Measurements from ENCODE around the gene PPIA. TPM values are rescaled to one million over a fixed set of nuclear protein-coding genes. Genes with fewer than 3 reads are reported as not detected.

PPIA gene
- polyA plus RNA-seq, 2 of the 4 experiments (the other 2 are of a cell fraction): 5,366 to 6,488 TPM

- no peaks in the 10 kb centered on the region for H3K9me3 ChIP-seq
- H3K4me2 ChIP-seq: no peak overlapping the region
- 84% methylated on average over 5 of the region's 5 CpGs for WGBS (ENCODE audit: missing lambda C conversion rate)
- H3K4me1 ChIP-seq: peaks cover 14% of the 10 kb centered on the region
- FAIRE-seq (no peak), ATAC-seq (peak; percentile 58 to 65; a peak in 5 of 6 replicates), DNase-seq (ENCODE audit: low read depth in 1 of 2, low spot score in 1 of 2) (no peak)
- no peak overlapping the region for H3K4me3 ChIP-seq
- H3K27ac ChIP-seq: no peak overlapping the region
- POLR2A ChIA-PET: interaction anchor here (1.6 kb wide), 1 partner anchor 200 kb away, joined by 5 read pairs; the partner anchor contains the start of gene OGDH
- CTCF ChIA-PET: interaction anchor here (1.0 kb wide), 1 partner anchor 117 kb away, joined by 3 read pairs; no protein-coding TSS in a partner anchor
- TF ChIP-seq HES2 (IDR thresholded peaks at IDR 0.05) (no peak), FOXS1 (CRISPR knock-in tag; IDR thresholded peaks at IDR 0.05) (no peak), ZSCAN20 (CRISPR knock-in tag; IDR thresholded peaks at IDR 0.05) (no peak), EP300 (IDR thresholded peaks at IDR 0.05) (no peak), RFX5 (IDR thresholded peaks at IDR 0.05) (no peak), MAFK (IDR thresholded peaks at IDR 0.05; ENCODE audit: partially characterized antibody) (no peak), SMC3 (IDR thresholded peaks at IDR 0.05) (no peak), ESRRA (IDR thresholded peaks at IDR 0.05; ENCODE audit: borderline replicate concordance, low read length) (no peak), HMGXB4 (CRISPR knock-in tag; IDR thresholded peaks at IDR 0.05; ENCODE audit: borderline replicate concordance) (no peak), PBX3 (IDR thresholded peaks at IDR 0.05) (no peak), EHF (CRISPR knock-in tag; IDR thresholded peaks at IDR 0.05) (no peak), TFCP2L1 (CRISPR knock-in tag; IDR thresholded peaks at IDR 0.05) (no peak), CBX8 (IDR thresholded peaks at IDR 0.05) (no peak), HOXB13 (CRISPR knock-in tag; IDR thresholded peaks at IDR 0.05; ENCODE audit: low read depth) (no peak), JUN (IDR thresholded peaks at IDR 0.05) (no peak), TP53 (CRISPR knock-in tag; IDR thresholded peaks at IDR 0.05) (no peak), RNF2 (IDR thresholded peaks at IDR 0.05; ENCODE audit: borderline replicate concordance, low read depth) (no peak), USF2 (IDR thresholded peaks at IDR 0.05) (no peak), PHF8 (IDR thresholded peaks at IDR 0.05; ENCODE audit: borderline replicate concordance, low read depth) (no peak)
These were observed 9.5 kb downstream of the PPIA start for GRCh38 chr7:44805950-44806349.

- DNase-seq (ENCODE audit: low read depth in 1 of 2, low spot score in 1 of 2) (peak in 1 of 2 experiments; percentile 42), ATAC-seq (peak; percentile 35 to 68), FAIRE-seq (no peak)
- Histone ChIP-seq H3K4me3 (no peak overlapping the region), H3K27ac (no peak overlapping the region), H3K4me2 (no peak overlapping the region), H3K9me3 (no peaks in the 10 kb centered on the region), H3K4me1 (peaks cover 20% of the 10 kb centered on the region)
- POLR2A ChIA-PET: no interaction called here
- TF ChIP-seq ELK1 (IDR thresholded peaks at IDR 0.05; ENCODE audit: low read depth, low read length): no peak
- TF ChIP-seq HOXA7 (CRISPR knock-in tag; IDR thresholded peaks at IDR 0.05): no peak
- no peak for TF ChIP-seq BCL3 (IDR thresholded peaks at IDR 0.05)
- no peak for TF ChIP-seq USF2 (IDR thresholded peaks at IDR 0.05)
- TF ChIP-seq ZNF302 (CRISPR knock-in tag; IDR thresholded peaks at IDR 0.05): no peak
- no peak for TF ChIP-seq SMC3 (IDR thresholded peaks at IDR 0.05)
- TF ChIP-seq PBX3 (IDR thresholded peaks at IDR 0.05): no peak
- no peak for TF ChIP-seq RFX5 (IDR thresholded peaks at IDR 0.05)
- no peak for TF ChIP-seq ZFP36 (IDR thresholded peaks at IDR 0.05; ENCODE audit: borderline replicate concordance, partially characterized antibody)
- no peak for TF ChIP-seq SREBF2 (IDR thresholded peaks at IDR 0.05)
- no peak for TF ChIP-seq RARB (CRISPR knock-in tag; IDR thresholded peaks at IDR 0.05)
- TF ChIP-seq ZSCAN20 (CRISPR knock-in tag; IDR thresholded peaks at IDR 0.05): no peak
- CTCF ChIA-PET: no interaction called here
- WGBS (ENCODE audit: missing lambda C conversion rate): 68% methylated on average over 4 of the region's 4 CpGs
These were observed 12.5 kb downstream of the PPIA start for GRCh38 chr7:44808914-44809393.
